Astrocyte (in vitro differentiated cells and primary cell): ENCODE results near the gene TSSK6. TPM values are rescaled to one million over a fixed set of nuclear protein-coding genes. Genes with fewer than 3 reads are reported as not detected.

ENCODE experiments used
- DNase-seq: peaks from one replicate; pipeline ENCODE4 v3.0.0-alpha.2; 2010; ENCODE audit warnings: low read depth
- FAIRE-seq: peaks from 2 replicates; lab custom pipeline; 2011; peaks lifted over from hg19 to GRCh38; lab: Jason Lieb, UNC
- H2AFZ ChIP-seq: 2 replicates; pipeline ENCODE4 v1.6.0; 2012; ENCODE audit warnings: low read depth, low read length, inconsistent platforms
- H3K27ac ChIP-seq: 2 replicates; pipeline ENCODE4 v1.5.1; 2011; ENCODE audit warnings: low read depth, low read length, inconsistent platforms
- H3K27me3 ChIP-seq: 2 replicates; pipeline ENCODE4 v1.6.0; 2011; ENCODE audit warnings: low read length, inconsistent platforms; ENCODE audit not compliant: insufficient read depth
- H3K36me3 ChIP-seq: 2 replicates; pipeline ENCODE4 v1.5.1; 2011; ENCODE audit warnings: low read length, inconsistent platforms; ENCODE audit not compliant: insufficient read depth
- H3K4me1 ChIP-seq: 2 replicates; pipeline ENCODE4 v1.5.1; 2011; ENCODE audit warnings: low read length, inconsistent platforms; ENCODE audit not compliant: insufficient read depth
- H3K4me2 ChIP-seq: 2 replicates; pipeline ENCODE4 v1.6.0; 2012; ENCODE audit warnings: low read length, inconsistent platforms
- H3K4me3 ChIP-seq: 2 replicates; pipeline ENCODE4 v1.5.1; 2011; ENCODE audit warnings: low read depth, mild to moderate bottlenecking, low read length, inconsistent platforms; ENCODE audit not compliant: insufficient read depth
- H3K79me2 ChIP-seq: 2 replicates; pipeline ENCODE4 v1.6.0; 2012; ENCODE audit warnings: mild to moderate bottlenecking, low read length, inconsistent platforms; ENCODE audit not compliant: insufficient read depth
- H3K9ac ChIP-seq: 2 replicates; pipeline ENCODE4 v1.6.0; 2012; ENCODE audit warnings: mild to moderate bottlenecking, low read length, inconsistent platforms
- H3K9me3 ChIP-seq: 2 replicates; pipeline ENCODE4 v1.5.1; 2012; ENCODE audit warnings: low read depth, mild to moderate bottlenecking, low read length, inconsistent platforms; ENCODE audit not compliant: insufficient read depth
- H4K20me1 ChIP-seq: 2 replicates; pipeline ENCODE4 v1.6.0; 2012; ENCODE audit warnings: low read length, inconsistent platforms; ENCODE audit not compliant: insufficient read depth
- H3K27ac Mint-ChIP-seq: one replicate; pipeline ENCODE4 v1.8.0; 2021; ENCODE audit warnings: mild to moderate bottlenecking, mixed read lengths; ENCODE audit not compliant: unreplicated experiment
- H3K27me3 Mint-ChIP-seq: one replicate; pipeline ENCODE4 v1.8.0; 2021; ENCODE audit warnings: low read depth, mixed read lengths; ENCODE audit not compliant: unreplicated experiment
- H3K36me3 Mint-ChIP-seq: one replicate; pipeline ENCODE4 v1.8.0; 2021; ENCODE audit warnings: low read depth, mixed read lengths; ENCODE audit not compliant: unreplicated experiment
- H3K4me1 Mint-ChIP-seq: one replicate; pipeline ENCODE4 v1.8.0; 2021; ENCODE audit warnings: low read depth, mixed read lengths; ENCODE audit not compliant: unreplicated experiment
- H3K4me3 Mint-ChIP-seq: one replicate; pipeline ENCODE4 v1.8.0; 2021; ENCODE audit warnings: mild to moderate bottlenecking, moderate library complexity, mixed read lengths; ENCODE audit not compliant: unreplicated experiment
- H3K9me3 Mint-ChIP-seq: one replicate; pipeline ENCODE4 v1.8.0; 2021; ENCODE audit warnings: mild to moderate bottlenecking, mixed read lengths; ENCODE audit not compliant: unreplicated experiment
- EZH2 ChIP-seq: IDR thresholded peaks from 2 replicates; pipeline ENCODE4 v1.6.1; 2012; ENCODE audit warnings: mild to moderate bottlenecking, low read length, inconsistent platforms; ENCODE audit not compliant: insufficient read depth
- total RNA-seq: library from RNA; stranded (reverse); gene quantifications from 2 replicates; pipeline ENCODE4 v1.2.1, GENCODE V29; 2021
- TF ChIP-seq, protein P1 (sequence below): IDR thresholded peaks from 2 replicates; pipeline ENCODE4 v1.5.1; 2011; ENCODE audit warnings: low read depth, mild to moderate bottlenecking, inconsistent platforms, low read length, moderate library complexity; ENCODE audit not compliant: insufficient read depth

The TSSK6 gene
- total RNA-seq, 1 donor from 2014 or later, result 1.8 TPM

DNA sequence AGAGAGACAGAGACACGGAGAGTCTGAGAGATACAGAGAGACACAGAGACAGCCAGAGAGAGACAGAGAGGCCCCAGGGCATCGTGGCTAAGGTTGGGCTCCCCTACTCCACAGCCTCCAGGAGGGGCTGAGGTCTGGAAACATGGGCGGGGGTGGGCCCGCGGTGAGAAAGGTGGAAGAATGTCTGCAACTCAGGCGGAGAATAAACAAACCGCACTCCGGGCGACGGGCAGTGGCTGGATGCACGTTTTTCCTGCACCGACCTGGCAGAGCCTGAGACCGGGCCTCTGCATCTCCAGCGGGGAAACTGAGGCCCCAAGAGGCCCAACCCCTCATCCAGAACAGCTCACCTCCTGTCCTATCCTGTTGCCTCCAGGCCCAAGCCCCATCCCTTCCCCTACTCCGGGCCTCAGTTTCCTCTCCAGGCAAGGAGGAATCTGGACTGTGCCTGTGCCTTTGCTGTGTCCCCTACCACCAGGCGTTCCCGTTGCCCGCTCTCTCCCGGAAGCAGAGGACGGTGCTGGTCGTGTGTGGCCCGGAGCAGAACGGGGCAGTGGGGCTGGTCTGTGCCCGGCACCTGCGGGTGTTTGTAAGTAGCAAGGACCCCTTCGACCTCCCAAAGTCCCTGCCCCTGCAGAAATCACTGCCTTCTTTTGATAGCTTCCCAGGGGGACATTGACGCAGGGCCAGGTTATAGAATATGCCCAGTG, 19.4 kb upstream of the TSSK6 start:
- Histone ChIP-seq H4K20me1 (peaks cover 22% of the 10 kb centered on the region), H3K36me3 (no peaks in the 10 kb centered on the region), H3K4me2 (no peak overlapping the region), H2AFZ (no peak overlapping the region), H3K27ac (no peak overlapping the region), H3K4me3 (no peak overlapping the region), H3K79me2 (no peaks in the 10 kb centered on the region), H3K9ac (no peak overlapping the region), H3K9me3 (no peaks in the 10 kb centered on the region), H3K4me1 (no peaks in the 10 kb centered on the region), H3K27me3 (peaks cover 14% of the 10 kb centered on the region)
- H3K4me3 Mint-ChIP-seq, result peak overlapping the region; percentile 61
- peaks cover 11% of the 10 kb centered on the region for H3K27me3 Mint-ChIP-seq
- H3K27ac Mint-ChIP-seq, result no peak overlapping the region
- H3K36me3 Mint-ChIP-seq, result peaks cover 9% of the 10 kb centered on the region
- H3K9me3 Mint-ChIP-seq, result peaks cover 2% of the 10 kb centered on the region
- TF ChIP-seq, protein P1, sequence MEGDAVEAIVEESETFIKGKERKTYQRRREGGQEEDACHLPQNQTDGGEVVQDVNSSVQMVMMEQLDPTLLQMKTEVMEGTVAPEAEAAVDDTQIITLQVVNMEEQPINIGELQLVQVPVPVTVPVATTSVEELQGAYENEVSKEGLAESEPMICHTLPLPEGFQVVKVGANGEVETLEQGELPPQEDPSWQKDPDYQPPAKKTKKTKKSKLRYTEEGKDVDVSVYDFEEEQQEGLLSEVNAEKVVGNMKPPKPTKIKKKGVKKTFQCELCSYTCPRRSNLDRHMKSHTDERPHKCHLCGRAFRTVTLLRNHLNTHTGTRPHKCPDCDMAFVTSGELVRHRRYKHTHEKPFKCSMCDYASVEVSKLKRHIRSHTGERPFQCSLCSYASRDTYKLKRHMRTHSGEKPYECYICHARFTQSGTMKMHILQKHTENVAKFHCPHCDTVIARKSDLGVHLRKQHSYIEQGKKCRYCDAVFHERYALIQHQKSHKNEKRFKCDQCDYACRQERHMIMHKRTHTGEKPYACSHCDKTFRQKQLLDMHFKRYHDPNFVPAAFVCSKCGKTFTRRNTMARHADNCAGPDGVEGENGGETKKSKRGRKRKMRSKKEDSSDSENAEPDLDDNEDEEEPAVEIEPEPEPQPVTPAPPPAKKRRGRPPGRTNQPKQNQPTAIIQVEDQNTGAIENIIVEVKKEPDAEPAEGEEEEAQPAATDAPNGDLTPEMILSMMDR, result no peak
- TF ChIP-seq EZH2, result no peak
- H3K4me1 Mint-ChIP-seq, result peaks cover 29% of the 10 kb centered on the region
- no peak for FAIRE-seq
- DNase-seq, result no peak

DNA sequence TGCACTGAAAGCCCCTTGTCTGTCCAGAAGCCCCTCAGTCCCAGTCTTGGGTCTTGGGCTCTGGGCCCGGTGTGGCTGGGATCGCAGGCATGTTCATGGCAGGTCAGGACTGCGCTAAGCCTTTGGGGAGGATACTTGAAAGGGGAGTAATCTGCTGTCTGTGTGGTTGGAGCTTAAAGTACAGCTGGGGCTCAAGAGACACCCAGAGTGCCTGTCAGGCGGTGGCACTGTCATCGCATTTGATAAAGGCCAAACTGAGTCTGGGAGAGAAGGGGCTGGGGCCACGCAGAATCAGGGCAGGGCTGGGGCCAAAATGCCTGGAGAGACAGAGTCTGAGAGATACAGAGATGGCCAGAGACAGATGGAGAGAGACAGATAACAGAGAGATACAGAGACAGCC, 18.5 kb upstream of the TSSK6 start:
- peaks cover 9% of the 10 kb centered on the region for H3K27me3 Mint-ChIP-seq
- no peaks in the 10 kb centered on the region for H3K79me2 ChIP-seq
- H3K4me2 ChIP-seq, result no peak overlapping the region
- peaks cover 2% of the 10 kb centered on the region for H3K9me3 Mint-ChIP-seq
- DNase-seq, result no peak
- no peak overlapping the region for H3K4me3 ChIP-seq
- H3K27me3 ChIP-seq, result peaks cover 12% of the 10 kb centered on the region
- peaks cover 29% of the 10 kb centered on the region for H4K20me1 ChIP-seq
- H3K4me1 ChIP-seq, result no peaks in the 10 kb centered on the region
- FAIRE-seq, result no peak
- TF ChIP-seq EZH2, result no peak
- TF ChIP-seq, protein P1, result no peak
- no peaks in the 10 kb centered on the region for H3K36me3 ChIP-seq
- H3K27ac Mint-ChIP-seq, result no peak overlapping the region
- H3K9ac ChIP-seq, result no peak overlapping the region
- no peak overlapping the region for H2AFZ ChIP-seq
- H3K4me3 Mint-ChIP-seq, result peak overlapping the region; percentile 61
- peaks cover 28% of the 10 kb centered on the region for H3K4me1 Mint-ChIP-seq
- H3K36me3 Mint-ChIP-seq, result peaks cover 10% of the 10 kb centered on the region
- no peaks in the 10 kb centered on the region for H3K9me3 ChIP-seq
- H3K27ac ChIP-seq, result no peak overlapping the region
